Prostate gland (tissue), 2 donors: ENCODE results near the gene NINJ2. TPM values are rescaled to one million over a fixed set of nuclear protein-coding genes. Genes with fewer than 3 reads are reported as not detected.
"Not testable (repeated sequence)": the region's sequence is repeated elsewhere in the genome, so short reads cannot be mapped to it uniquely, and the experiment has no call there.

Experiments used
- DNase-seq: peaks from one replicate; pipeline ENCODE4 v3.0.0-alpha.2; 2019; ENCODE audit warnings: low spot score
- H3K27ac ChIP-seq, 2 donors: fragments of 200-600 bp; sonication (generic); 2 replicates each; pipeline ENCODE4 v1.5.1; 2017 to 2019
- H3K27me3 ChIP-seq: fragments of 200-600 bp; sonication (generic); replicated peaks from 2 replicates; pipeline ENCODE4 v1.5.1; 2019; ENCODE audit not compliant: insufficient read depth
- H3K36me3 ChIP-seq, 2 donors: fragments of 200-600 bp; sonication (generic); 1 replicate in 1 of 2; 2 replicates in 1 of 2; pipeline versions ENCODE4 v1.5.1 to v1.8.1; 2017 to 2019
- H3K4me1 ChIP-seq: fragments of 200-600 bp; sonication (generic); replicated peaks from 2 replicates; pipeline ENCODE4 v1.5.1; 2019
- H3K4me3 ChIP-seq, 2 donors: fragments of 200-600 bp; sonication (generic); 2 replicates each; pipeline ENCODE4 v1.5.1; 2017 to 2019
- H3K9me3 ChIP-seq: fragments of 200-600 bp; sonication (generic); 2 replicates; pipeline ENCODE4 v1.5.1; 2017
- CTCF ChIP-seq, 4 experiments: fragments of 200-600 bp in 2 of 4; fragments of 450-650 bp in 2 of 4; sonication (generic) in 2 of 4; IDR thresholded peaks; 1 replicate in 3 of 4; 2 replicates in 1 of 4; pipeline ENCODE4 v1.5.1; 2016 to 2019; ENCODE audit warnings: antibody characterized with exemption in 4 of 4, mild to moderate bottlenecking in 2 of 4, moderate library complexity in 2 of 4
- POLR2A ChIP-seq: fragments of 450-650 bp; IDR thresholded peaks from one replicate; pipeline ENCODE4 v1.6.1; 2016; ENCODE audit warnings: antibody characterized with exemption, mild to moderate bottlenecking
- POLR2AphosphoS5 ChIP-seq: sonication (generic); formaldehyde crosslinking; IDR thresholded peaks from one replicate; pipeline ENCODE4 v1.6.1; 2017; ENCODE audit warnings: antibody characterized with exemption
- WGBS: methylation state at CpG from one replicate; pipeline ENCODE4 v1.1.5; 2018; 5-methylcytosine and 5-hydroxymethylcytosine counted together
- intact Hi-C: fragments of 100-400 bp; cut with DNase I; formaldehyde crosslinking; loops from one replicate; pipeline ENCODE4 v1.14.2; 2022
- total RNA-seq, 2 donors: library from RNA; depleted of rRNA; stranded (reverse); fragments of >200 nt; gene quantifications; one replicate each; pipeline ENCODE4 v1.1.0, GENCODE V29; 2016

Gene NINJ2, protein sequence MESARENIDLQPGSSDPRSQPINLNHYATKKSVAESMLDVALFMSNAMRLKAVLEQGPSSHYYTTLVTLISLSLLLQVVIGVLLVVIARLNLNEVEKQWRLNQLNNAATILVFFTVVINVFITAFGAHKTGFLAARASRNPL
- 10 to 100 TPM in 1 of 2 donors, 1 to 10 TPM in 1; 1.1 to 17.3 TPM for total RNA-seq

GRCh38 chr12:663293-663871 lies at the start of gene NINJ2:
Gene NINJ2, minus strand, starts transcription at chr12:663445. Its CDS starts 85 bp downstream, at chr12:663360.
- Histone ChIP-seq H3K27ac (no peak within 1 kb of the TSS), H3K36me3 (no peaks in the 10 kb centered on the region), H3K27me3 (no peaks in the 10 kb centered on the region), H3K9me3 (no peaks in the 10 kb centered on the region), H3K4me3 (no peak within 1 kb of the TSS), H3K4me1 (peaks cover 4% of the 10 kb centered on the region)
- no peak for DNase-seq
- intact Hi-C loops = no loop called here
- TF ChIP-seq POLR2A (no peak), CTCF (IDR thresholded peaks at IDR 0.05) (no peak), POLR2AphosphoS5 (no peak)
- WGBS = 53% methylated on average over 17 of the region's 17 CpGs

- H3K27me3 ChIP-seq = no peaks in the 10 kb centered on the region
- H3K4me3 ChIP-seq = no peak overlapping the region
- no peak for DNase-seq
- no peak overlapping the region for H3K27ac ChIP-seq
- intact Hi-C loops = no loop called here
- 54% methylated on average over 8 of the region's 8 CpGs for WGBS
- H3K36me3 ChIP-seq = no peaks in the 10 kb centered on the region
- no peaks in the 10 kb centered on the region for H3K9me3 ChIP-seq
- TF ChIP-seq POLR2A (no peak), POLR2AphosphoS5 (no peak), CTCF (IDR thresholded peaks at IDR 0.05) (no peak)
- no peaks in the 10 kb centered on the region for H3K4me1 ChIP-seq
Measured at GRCh38 chr12:712172-712863, 49.1 kb upstream of the NINJ2 start.

DNA sequence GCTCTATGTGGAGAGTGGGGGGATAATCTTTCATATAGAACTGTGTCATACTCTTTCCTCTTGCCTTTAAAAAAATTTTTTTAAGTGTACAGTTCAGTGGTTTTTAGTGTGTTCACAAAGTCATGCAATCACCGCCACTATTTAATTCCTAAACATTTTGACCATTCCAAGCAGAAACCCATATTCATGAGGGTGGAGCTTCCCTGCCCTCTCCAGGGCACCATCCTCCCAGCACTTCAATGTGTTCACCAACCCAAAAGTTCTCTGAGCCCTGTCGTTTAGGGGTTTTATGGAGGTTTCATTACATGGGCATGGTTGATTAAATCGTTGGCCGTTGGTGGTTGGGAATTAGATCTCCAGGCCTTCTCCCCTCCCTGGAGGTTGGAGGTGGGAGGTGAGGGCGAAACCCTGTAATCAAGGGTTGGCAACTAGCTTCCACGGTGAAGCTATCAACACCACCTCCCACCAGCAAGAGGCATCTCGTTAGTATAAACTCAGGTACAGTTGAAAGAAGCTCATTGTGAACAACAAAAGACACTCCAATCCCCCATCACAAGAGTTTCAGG lies 46.3 kb upstream of the NINJ2 start:
- DNase-seq = no peak
- H3K4me1 ChIP-seq = no peaks in the 10 kb centered on the region
- no peaks in the 10 kb centered on the region for H3K27me3 ChIP-seq
- H3K36me3 ChIP-seq = no peaks in the 10 kb centered on the region
- WGBS = 71% methylated on average over 7 of the region's 7 CpGs
- intact Hi-C loops = no loop called here
- H3K4me3 ChIP-seq = no peak overlapping the region
- H3K27ac ChIP-seq = no peak overlapping the region
- H3K9me3 ChIP-seq = no peaks in the 10 kb centered on the region
- no peak for TF ChIP-seq CTCF (IDR thresholded peaks at IDR 0.05)

- not testable (repeated sequence) for H3K27me3 ChIP-seq, H3K27ac ChIP-seq, H3K4me1 ChIP-seq
Measured at GRCh38 chr12:708084-708483, 44.8 kb upstream of the NINJ2 start.

DNA sequence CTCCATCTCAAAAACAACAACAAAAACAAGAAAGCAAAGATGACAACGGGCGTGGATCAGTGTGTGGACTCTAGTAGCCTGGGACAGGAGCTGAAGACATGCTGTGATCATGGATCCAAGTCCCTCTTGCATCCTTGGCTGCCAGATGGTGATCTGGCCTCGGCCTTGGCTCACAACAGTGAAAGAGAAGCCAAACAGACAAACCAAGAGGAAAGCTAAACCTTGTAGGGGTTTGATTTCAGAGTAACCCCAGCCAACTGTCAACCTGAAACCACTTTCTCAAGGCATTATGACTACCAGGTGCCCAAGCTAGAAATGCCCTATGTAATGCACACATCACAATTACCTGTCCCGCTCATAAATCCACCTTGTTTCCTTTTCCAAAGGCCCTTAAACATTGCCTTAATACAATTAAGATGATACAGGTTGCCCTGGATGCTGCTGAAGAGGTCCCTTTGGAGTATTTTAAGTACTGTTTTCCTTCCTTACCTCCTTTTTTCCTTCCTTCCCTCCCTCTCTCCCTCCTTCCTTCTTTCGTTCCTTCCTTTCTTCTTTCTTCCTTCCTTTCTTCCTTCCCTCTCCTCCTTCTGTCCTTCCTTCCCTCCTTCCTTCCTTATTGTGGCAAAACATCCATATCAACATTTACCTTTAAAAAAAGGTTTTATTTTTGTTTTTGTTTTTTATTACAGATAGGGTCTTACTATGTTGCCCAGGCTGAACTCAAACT lies 41.4 kb upstream of the NINJ2 start:
- Histone ChIP-seq H3K4me3 (no peak overlapping the region), H3K9me3 (no peaks in the 10 kb centered on the region), H3K27ac (no peak overlapping the region), H3K27me3 (no peaks in the 10 kb centered on the region), H3K36me3 (no peaks in the 10 kb centered on the region), H3K4me1 (no peaks in the 10 kb centered on the region)
- TF ChIP-seq CTCF (IDR thresholded peaks at IDR 0.05) (no peak), POLR2AphosphoS5 (no peak), POLR2A (no peak)
- intact Hi-C loops = no loop called here
- no peak for DNase-seq
- WGBS = 93% methylated on average over 5 of the region's 5 CpGs

More at GRCh38 chr12:708084-708483, 44.8 kb upstream of the NINJ2 start:
- H3K4me3 ChIP-seq, intact Hi-C loops, H3K36me3 ChIP-seq, H3K9me3 ChIP-seq, DNase-seq: not testable (repeated sequence)
- WGBS = 73% methylated on average over 3 of the region's 3 CpGs
